Esophagus squamous epithelium (tissue), 5 donors: ENCODE measurements around the gene CASKIN1. TPM values are rescaled to one million over a fixed set of nuclear protein-coding genes. Genes with fewer than 3 reads are reported as not detected.

ENCODE experiments used
- DNase-seq: peaks from one replicate; lab custom pipeline; 2025; lab: John Stamatoyannopoulos, UW
- H3K27ac ChIP-seq, 4 donors: fragments of 200-600 bp; sonication (generic); one replicate each; pipeline ENCODE4 v1.5.1; 2016 to 2019; ENCODE audit warnings: mild to moderate bottlenecking in 1 of 4
- H3K27me3 ChIP-seq, 4 donors: fragments of 200-600 bp; sonication (generic); 1 replicate in 3 of 4; 2 replicates in 1 of 4; pipeline versions ENCODE4 v1.5.1 to v1.6.0; 2017 to 2021; ENCODE audit warnings: antibody characterized with exemption in 1 of 4
- H3K36me3 ChIP-seq, 3 donors: fragments of 200-600 bp; sonication (generic); one replicate each; pipeline ENCODE4 v1.5.1; 2016 to 2019
- H3K4me1 ChIP-seq, 3 donors: fragments of 200-600 bp; sonication (generic); one replicate each; pipeline ENCODE4 v1.5.1; 2017 to 2019
- H3K4me3 ChIP-seq, 4 donors: fragments of 200-600 bp; sonication (generic); 1 replicate in 3 of 4; 2 replicates in 1 of 4; pipeline ENCODE4 v1.5.1; 2016 to 2019; ENCODE audit warnings: mild to moderate bottlenecking in 2 of 4, moderate library complexity in 1 of 4
- H3K9me3 ChIP-seq, 3 donors: fragments of 200-600 bp; sonication (generic); one replicate each; pipeline ENCODE4 v1.5.1; 2016 to 2019
- POLR2A ChIP-seq, 4 donors: fragments of 450-650 bp; IDR thresholded peaks; one replicate each; pipeline ENCODE4 v1.6.1; 2017; ENCODE audit warnings: antibody characterized with exemption in 4 of 4, mild to moderate bottlenecking in 4 of 4, moderate library complexity in 3 of 4
- WGBS, 2 donors: methylation state at CpG; one replicate each; pipeline ENCODE4 v1.1.5; 2018; 5-methylcytosine and 5-hydroxymethylcytosine counted together
- intact Hi-C: fragments of 100-400 bp; cut with DNase I; formaldehyde crosslinking; loops from one replicate; pipeline ENCODE4 v1.15.0; 2022
- total RNA-seq, 4 donors: library from RNA; depleted of rRNA; stranded (reverse); fragments of >200 nt; gene quantifications; one replicate each; pipeline ENCODE4 v1.1.0, GENCODE V29; 2016
- TF ChIP-seq, protein P1 (sequence below), 6 experiments: fragments of 450-650 bp in 4 of 6; fragments of 200-600 bp in 2 of 6; sonication (generic) in 2 of 6; IDR thresholded peaks; one replicate each; pipeline ENCODE4 v1.5.1; 2016 to 2019; ENCODE audit warnings: antibody characterized with exemption in 6 of 6, mild to moderate bottlenecking in 4 of 6, moderate library complexity in 4 of 6
- donor health status: DM: yes; HTN: yes; CAD: no.

The CASKIN1 gene
- total RNA-seq, 4 donors from 2014 or later: 0.04 to 0.38 TPM; not detected in 2

- Histone ChIP-seq H3K27me3 (no peaks in the 10 kb centered on the region), H3K9me3 (no peaks in the 10 kb centered on the region), H3K4me3 (no peak overlapping the region), H3K27ac (no peak overlapping the region), H3K36me3 (peaks cover 36 to 81% (median 43%) of the 10 kb centered on the region in 3 donors), H3K4me1 (peaks cover 0 to 53% (median 15%) of the 10 kb centered on the region in 3 donors)
- no peak for TF ChIP-seq POLR2A (IDR thresholded peaks at IDR 0.05)
- TF ChIP-seq, protein P1, sequence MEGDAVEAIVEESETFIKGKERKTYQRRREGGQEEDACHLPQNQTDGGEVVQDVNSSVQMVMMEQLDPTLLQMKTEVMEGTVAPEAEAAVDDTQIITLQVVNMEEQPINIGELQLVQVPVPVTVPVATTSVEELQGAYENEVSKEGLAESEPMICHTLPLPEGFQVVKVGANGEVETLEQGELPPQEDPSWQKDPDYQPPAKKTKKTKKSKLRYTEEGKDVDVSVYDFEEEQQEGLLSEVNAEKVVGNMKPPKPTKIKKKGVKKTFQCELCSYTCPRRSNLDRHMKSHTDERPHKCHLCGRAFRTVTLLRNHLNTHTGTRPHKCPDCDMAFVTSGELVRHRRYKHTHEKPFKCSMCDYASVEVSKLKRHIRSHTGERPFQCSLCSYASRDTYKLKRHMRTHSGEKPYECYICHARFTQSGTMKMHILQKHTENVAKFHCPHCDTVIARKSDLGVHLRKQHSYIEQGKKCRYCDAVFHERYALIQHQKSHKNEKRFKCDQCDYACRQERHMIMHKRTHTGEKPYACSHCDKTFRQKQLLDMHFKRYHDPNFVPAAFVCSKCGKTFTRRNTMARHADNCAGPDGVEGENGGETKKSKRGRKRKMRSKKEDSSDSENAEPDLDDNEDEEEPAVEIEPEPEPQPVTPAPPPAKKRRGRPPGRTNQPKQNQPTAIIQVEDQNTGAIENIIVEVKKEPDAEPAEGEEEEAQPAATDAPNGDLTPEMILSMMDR (IDR thresholded peaks at IDR 0.05): peak in 1 of 6 experiments; percentile 17
- intact Hi-C loops: no loop called here
- WGBS, 2 donors: 89 to 100% methylated on average over 1 to 5 of the region's 10 CpGs
- no peak for DNase-seq
These were observed 21.0 kb downstream of the CASKIN1 start for GRCh38 chr16:2175454-2175853.

GRCh38 chr16:2174396-2175131 is 21.8 kb downstream of the CASKIN1 start:
- Histone ChIP-seq H3K27me3 (no peaks in the 10 kb centered on the region), H3K27ac (no peak overlapping the region), H3K4me3 (no peak overlapping the region), H3K9me3 (no peaks in the 10 kb centered on the region), H3K36me3 (peaks cover 42 to 90% (median 43%) of the 10 kb centered on the region in 3 donors), H3K4me1 (peaks cover 0 to 53% (median 13%) of the 10 kb centered on the region in 3 donors)
- WGBS, 2 donors: 80 to 81% methylated on average over 3 to 5 of the region's 21 CpGs
- intact Hi-C loops: no loop called here
- no peak for DNase-seq
- TF ChIP-seq, protein P1 (IDR thresholded peaks at IDR 0.05): no peak
- TF ChIP-seq POLR2A (IDR thresholded peaks at IDR 0.05): no peak

DNA sequence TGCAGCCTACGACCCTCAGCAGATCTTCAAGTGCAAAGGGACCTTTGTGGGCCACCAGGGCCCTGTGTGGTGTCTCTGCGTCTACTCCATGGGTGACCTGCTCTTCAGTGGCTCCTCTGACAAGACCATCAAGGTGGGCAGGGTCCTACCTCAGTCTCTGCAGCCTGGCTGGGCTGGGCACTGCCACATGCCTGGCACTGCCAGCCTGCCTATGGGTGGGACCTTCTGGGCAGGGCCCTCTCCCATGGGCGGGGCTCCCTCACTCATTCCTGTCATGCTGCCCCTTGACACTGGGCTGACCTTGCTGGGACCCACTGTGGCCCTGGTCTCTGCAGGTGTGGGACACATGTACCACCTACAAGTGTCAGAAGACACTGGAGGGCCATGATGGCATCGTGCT is 22.5 kb downstream of the CASKIN1 start:
- H3K4me3 ChIP-seq: no peak overlapping the region
- H3K4me1 ChIP-seq: peaks cover 0 to 54% (median 8%) of the 10 kb centered on the region in 3 donors
- no peaks in the 10 kb centered on the region for H3K27me3 ChIP-seq
- peaks cover 42 to 96% (median 43%) of the 10 kb centered on the region in 3 donors for H3K36me3 ChIP-seq
- 83 to 100% methylated on average over 1 to 2 of the region's 4 CpGs for WGBS, 2 donors
- no peak overlapping the region for H3K27ac ChIP-seq
- H3K9me3 ChIP-seq: no peaks in the 10 kb centered on the region
- TF ChIP-seq POLR2A (IDR thresholded peaks at IDR 0.05): no peak
- TF ChIP-seq, protein P1 (IDR thresholded peaks at IDR 0.05): no peak
- intact Hi-C loops: no loop called here
- no peak for DNase-seq

DNA sequence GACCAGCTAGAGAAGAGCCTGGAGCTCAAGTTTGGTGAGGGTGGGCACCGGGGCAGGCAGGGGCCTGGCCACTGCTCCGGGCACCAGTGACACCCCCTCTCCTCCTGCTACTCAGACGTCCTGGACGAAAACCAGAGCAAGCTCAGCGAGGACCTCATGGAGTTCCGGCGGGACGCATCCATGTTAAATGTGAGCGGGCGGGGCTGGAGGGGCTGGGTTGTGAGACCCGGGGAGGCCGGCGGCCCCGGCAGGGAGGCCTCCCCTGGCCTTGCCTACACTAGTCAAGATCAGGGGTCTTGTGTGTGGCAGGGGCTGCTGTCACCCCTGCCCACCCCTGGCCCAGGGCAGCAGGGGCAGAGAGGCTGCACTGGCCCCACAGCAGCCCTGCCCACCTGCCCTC is 23.0 kb downstream of the CASKIN1 start:
- no peaks in the 10 kb centered on the region for H3K27me3 ChIP-seq
- peaks cover 42 to 100% (median 43%) of the 10 kb centered on the region in 3 donors for H3K36me3 ChIP-seq
- H3K27ac ChIP-seq: no peak overlapping the region
- no peak for DNase-seq
- no peak for TF ChIP-seq POLR2A (IDR thresholded peaks at IDR 0.05)
- TF ChIP-seq, protein P1 (IDR thresholded peaks at IDR 0.05): no peak
- H3K4me3 ChIP-seq: no peak overlapping the region
- intact Hi-C loops: no loop called here
- H3K9me3 ChIP-seq: no peaks in the 10 kb centered on the region
- H3K4me1 ChIP-seq: peaks cover 0 to 51% (median 8%) of the 10 kb centered on the region in 3 donors
- WGBS, 2 donors: 100% methylated on average over 2 of the region's 14 CpGs; no CpG with 5 or more reads in 1 of the 2 donors

DNA sequence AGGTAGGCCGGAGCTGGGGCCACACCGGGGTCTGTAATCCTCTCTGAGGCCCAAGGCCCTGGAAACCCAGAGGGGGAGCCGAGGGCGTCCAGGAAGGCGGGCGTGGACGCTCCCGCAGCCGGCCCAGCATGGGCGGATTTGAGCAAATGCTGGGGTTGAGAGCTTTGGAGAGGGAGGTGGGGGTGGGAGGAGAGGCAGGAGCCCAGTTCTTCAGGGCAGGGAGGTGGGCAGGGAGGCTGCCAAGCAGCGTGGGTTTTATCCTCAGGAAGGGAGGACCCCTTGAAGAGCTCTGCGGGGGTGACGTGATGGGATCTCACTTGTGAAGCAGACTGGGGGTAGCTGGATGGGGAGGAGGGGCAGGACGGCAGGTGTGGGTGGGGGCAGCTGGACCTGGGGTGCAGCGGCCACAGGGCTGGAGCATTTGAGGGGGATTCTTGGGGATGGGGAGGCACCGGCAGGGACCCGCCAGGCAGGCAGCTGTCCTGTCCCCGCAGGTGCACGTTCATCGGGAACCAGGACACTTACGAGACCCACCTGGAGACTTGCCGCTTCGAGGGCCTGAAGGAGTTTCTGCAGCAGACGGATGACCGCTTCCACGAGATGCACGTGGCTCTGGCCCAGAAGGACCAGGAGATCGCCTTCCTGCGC is 23.6 kb downstream of the CASKIN1 start:
- H3K27ac ChIP-seq: no peak overlapping the region
- peaks cover 43 to 100% (median 48%) of the 10 kb centered on the region in 3 donors for H3K36me3 ChIP-seq
- 89 to 90% methylated on average over 15 to 16 of the region's 29 CpGs for WGBS, 2 donors
- no peak overlapping the region for H3K4me3 ChIP-seq
- no peak for TF ChIP-seq POLR2A (IDR thresholded peaks at IDR 0.05)
- TF ChIP-seq, protein P1 (IDR thresholded peaks at IDR 0.05): no peak
- DNase-seq: no peak
- intact Hi-C loops: no loop called here
- no peaks in the 10 kb centered on the region for H3K9me3 ChIP-seq
- peaks cover 0 to 48% (median 8%) of the 10 kb centered on the region in 3 donors for H3K4me1 ChIP-seq
- H3K27me3 ChIP-seq: no peaks in the 10 kb centered on the region
